Gastroesophageal sphincter (tissue), 4 donors: Measurements from ENCODE around the gene SORL1-AS1.
"Not testable (repeated sequence)": the region's sequence is repeated elsewhere in the genome, so short reads cannot be mapped to it uniquely, and the experiment has no call there.

Experiments
- ATAC-seq: fragments of 150-250 bp; one replicate; pipeline ENCODE4 v1.9.1; 2016; ENCODE audit warnings: mild to moderate bottlenecking, moderate library complexity
- H3K27ac ChIP-seq, 4 donors: fragments of 200-600 bp; sonication (generic) in 3 of 4; 1 replicate in 3 of 4; 2 replicates in 1 of 4; pipeline ENCODE4 v1.5.1; 2016 to 2019
- H3K27me3 ChIP-seq: fragments of 200-600 bp; sonication (generic); one replicate; pipeline ENCODE4 v1.5.1; 2019
- H3K36me3 ChIP-seq, 2 donors: fragments of 200-600 bp; sonication (generic); one replicate each; pipeline ENCODE4 v1.5.1; 2019; ENCODE audit warnings: control low read depth in 1 of 2
- H3K4me1 ChIP-seq, 3 donors: fragments of 200-600 bp; sonication (generic); 1 replicate in 2 of 3; 2 replicates in 1 of 3; pipeline ENCODE4 v1.5.1; 2016 to 2019; ENCODE audit warnings: control low read depth in 2 of 3
- H3K4me3 ChIP-seq, 2 donors: fragments of 200-600 bp; sonication (generic); one replicate each; pipeline ENCODE4 v1.5.1; 2019; ENCODE audit warnings: mild to moderate bottlenecking in 1 of 2, moderate library complexity in 1 of 2
- H3K9me3 ChIP-seq, 3 donors: fragments of 200-600 bp; sonication (generic); one replicate each; pipeline ENCODE4 v1.5.1; 2017 to 2019; ENCODE audit warnings: control low read depth in 2 of 3
- CTCF ChIP-seq, 4 experiments: fragments of 200-600 bp in 2 of 4; fragments of 450-650 bp in 2 of 4; sonication (generic) in 1 of 4; IDR thresholded peaks; one replicate each; pipeline ENCODE4 v1.5.1; 2017 to 2019; ENCODE audit warnings: antibody characterized with exemption in 4 of 4, mild to moderate bottlenecking in 2 of 4, moderate library complexity in 2 of 4
- EP300 ChIP-seq: sonication (generic); formaldehyde crosslinking; IDR thresholded peaks from one replicate; pipeline ENCODE4 v1.6.1; 2017; ENCODE audit warnings: antibody characterized with exemption, mild to moderate bottlenecking
- POLR2A ChIP-seq, 2 donors: fragments of 450-650 bp; IDR thresholded peaks; one replicate each; pipeline ENCODE4 v1.6.1; 2017; ENCODE audit warnings: antibody characterized with exemption in 2 of 2, mild to moderate bottlenecking in 2 of 2, moderate library complexity in 1 of 2
- POLR2AphosphoS5 ChIP-seq: sonication (generic); formaldehyde crosslinking; IDR thresholded peaks from one replicate; pipeline ENCODE4 v1.6.1; 2017; ENCODE audit warnings: antibody characterized with exemption
- WGBS, 2 donors: methylation state at CpG; one replicate each; pipeline ENCODE4 v1.1.5; 2018; ENCODE audit warnings: low coverage in 1 of 2; 5-methylcytosine and 5-hydroxymethylcytosine counted together

The SORL1-AS1 gene

GRCh38 chr11:121412711-121413415 is 39.9 kb downstream of the SORL1-AS1 start:
- TF ChIP-seq CTCF (IDR thresholded peaks at IDR 0.05) (no peak), POLR2A (IDR thresholded peaks at IDR 0.05) (no peak), POLR2AphosphoS5 (no peak), EP300 (no peak)
- H3K27me3 ChIP-seq: no peaks in the 10 kb centered on the region
- no peak overlapping the region for H3K4me3 ChIP-seq
- peaks cover 0 to 29% (median 15%) of the 10 kb centered on the region in 3 donors for H3K4me1 ChIP-seq
- no peaks in the 10 kb centered on the region for H3K36me3 ChIP-seq
- H3K27ac ChIP-seq: no peak overlapping the region
- 67 to 69% methylated on average over 4 of the region's 4 CpGs for WGBS, 2 donors
- ATAC-seq: no peak
- no peaks in the 10 kb centered on the region for H3K9me3 ChIP-seq

- H3K4me3 ChIP-seq: no peak overlapping the region
- no peak overlapping the region for H3K27ac ChIP-seq
- 88 to 100% methylated on average over 2 to 4 of the region's 4 CpGs for WGBS, 2 donors
- H3K27me3 ChIP-seq: no peaks in the 10 kb centered on the region
- no peak for ATAC-seq
- H3K4me1 ChIP-seq: peaks cover 0 to 21% (median 14%) of the 10 kb centered on the region in 3 donors
- H3K9me3 ChIP-seq: no peaks in the 10 kb centered on the region
- TF ChIP-seq EP300 (no peak), POLR2A (IDR thresholded peaks at IDR 0.05) (no peak), CTCF (IDR thresholded peaks at IDR 0.05) (no peak)
- no peaks in the 10 kb centered on the region for H3K36me3 ChIP-seq
These were observed 40.7 kb downstream of the SORL1-AS1 start for GRCh38 chr11:121412000-121412587.

GRCh38 chr11:121411330-121411729 is 41.4 kb downstream of the SORL1-AS1 start:
- peaks cover 0 to 13% (median 8%) of the 10 kb centered on the region in 3 donors for H3K4me1 ChIP-seq
- H3K4me3 ChIP-seq, H3K27ac ChIP-seq, H3K27me3 ChIP-seq, H3K9me3 ChIP-seq, H3K36me3 ChIP-seq, ATAC-seq: not testable (repeated sequence)

- 97% methylated on average over 2 of the region's 2 CpGs for WGBS, 2 donors
- not testable (repeated sequence) for H3K27me3 ChIP-seq, H3K27ac ChIP-seq, H3K9me3 ChIP-seq, H3K36me3 ChIP-seq, ATAC-seq, H3K4me1 ChIP-seq, H3K4me3 ChIP-seq
These were observed 42.7 kb downstream of the SORL1-AS1 start for GRCh38 chr11:121410041-121410440.

- no peak for TF ChIP-seq EP300
- no peak for TF ChIP-seq POLR2AphosphoS5
- TF ChIP-seq CTCF (IDR thresholded peaks at IDR 0.05): no peak
These were observed 43.9 kb downstream of the SORL1-AS1 start for GRCh38 chr11:121408830-121409229.

GRCh38 chr11:121406291-121406690 is 46.5 kb downstream of the SORL1-AS1 start:
- H3K36me3 ChIP-seq: no peaks in the 10 kb centered on the region
- no peaks in the 10 kb centered on the region for H3K4me1 ChIP-seq
- WGBS, 2 donors: 86 to 88% methylated on average over 2 of the region's 2 CpGs
- H3K27ac ChIP-seq: no peak overlapping the region
- H3K4me3 ChIP-seq: no peak overlapping the region
- H3K9me3 ChIP-seq: no peaks in the 10 kb centered on the region
- no peak for ATAC-seq
- no peak for TF ChIP-seq POLR2AphosphoS5
- H3K27me3 ChIP-seq: no peaks in the 10 kb centered on the region

More at GRCh38 chr11:121408830-121409229, 43.9 kb downstream of the SORL1-AS1 start:
- 86 to 90% methylated on average over 1 to 2 of the region's 2 CpGs for WGBS, 2 donors
- no peaks in the 10 kb centered on the region for H3K9me3 ChIP-seq
- H3K4me3 ChIP-seq: no peak overlapping the region
- no peak overlapping the region for H3K27ac ChIP-seq
- H3K36me3 ChIP-seq: no peaks in the 10 kb centered on the region
- H3K4me1 ChIP-seq: no peaks in the 10 kb centered on the region
- no peaks in the 10 kb centered on the region for H3K27me3 ChIP-seq
- ATAC-seq: no peak
